Activated CD8-positive, alpha-beta memory T cell treated with anti-CD3 and anti-CD28 coated beads for 36 hours (primary cell): ENCODE results near the gene TIGD4. TPM values are rescaled to one million over a fixed set of nuclear protein-coding genes. Genes with fewer than 3 reads are reported as not detected.

Experiments used
- CTCF ChIA-PET: fragments of 350-600 bp; sonication (Branson Sonifier 250); formaldehyde crosslinking; loops from one replicate; lab custom pipeline; 2021; ENCODE audit warnings: antibody characterized with exemption; lab: Charles Lee
- POLR2A ChIA-PET: fragments of 350-600 bp; sonication (Branson Sonifier 250); formaldehyde crosslinking; loops from one replicate; lab custom pipeline; 2021; ENCODE audit warnings: antibody characterized with exemption; lab: Charles Lee
- total RNA-seq, 2 experiments: library from RNA; stranded (reverse); gene quantifications; one replicate each; pipeline ENCODE4 v1.2.3, GENCODE V29; 2021

The TIGD4 gene
- total RNA-seq, 2 experiments from 2014 or later, result 0.65 to 0.80 TPM

- POLR2A ChIA-PET, result no interaction called here
- CTCF ChIA-PET, result interaction anchor here (0.9 kb wide), 1 partner anchor 318 kb away, joined by 4 read pairs; no protein-coding TSS in a partner anchor
These were observed 45.4 kb downstream of the TIGD4 start for GRCh38 chr4:152734015-152734698.

GRCh38 chr4:152731997-152732396 lies 47.5 kb downstream of the TIGD4 start:
- CTCF ChIA-PET, result no interaction called here
- POLR2A ChIA-PET, result no interaction called here

DNA sequence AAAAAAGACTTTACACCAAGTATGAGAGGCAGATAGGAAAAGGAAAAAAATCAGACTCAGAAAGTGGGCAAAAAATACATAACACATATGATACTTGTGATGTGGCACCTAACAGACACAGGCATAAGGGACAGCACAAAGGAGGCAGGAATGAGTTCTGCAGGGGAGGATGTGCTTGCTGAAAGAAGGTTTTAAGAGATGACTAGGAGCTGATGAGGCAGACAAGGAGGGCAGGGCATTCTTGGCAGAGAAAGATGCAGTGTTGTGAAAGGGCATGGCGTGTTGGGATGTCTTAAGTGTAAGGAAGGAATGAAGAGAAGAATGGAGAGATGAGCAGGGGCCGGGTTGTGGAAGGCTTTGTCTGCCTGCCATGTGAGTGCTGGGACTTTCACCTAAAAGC lies 50.1 kb downstream of the TIGD4 start:
- ChIA-PET POLR2A (no interaction called here), CTCF (no interaction called here)

DNA sequence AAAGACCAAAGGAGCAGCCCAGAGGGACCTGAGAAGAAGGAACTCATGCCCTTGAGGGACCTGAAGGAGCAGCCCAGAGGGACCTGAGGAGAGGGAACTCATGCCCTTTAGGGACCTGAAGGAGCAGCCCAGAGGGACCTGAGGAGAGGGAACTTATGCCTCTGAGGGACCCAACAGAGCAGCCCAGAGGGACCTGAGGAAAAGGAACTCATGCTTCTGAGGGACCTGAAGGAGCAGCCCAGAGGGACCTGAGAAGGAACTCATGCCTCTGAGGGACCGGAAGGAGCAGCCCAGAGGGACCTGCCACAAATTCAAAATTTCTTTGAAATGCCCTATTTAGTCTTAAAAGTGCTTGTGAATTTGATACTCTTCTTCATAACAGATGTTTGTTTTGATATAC lies 51.2 kb downstream of the TIGD4 start:
- ChIA-PET CTCF (interaction anchor here (1.9 kb wide), 1 partner anchor 227 kb away, joined by 4 read pairs; no protein-coding TSS in a partner anchor), POLR2A (no interaction called here)

GRCh38 chr4:152727784-152728183 lies 51.7 kb downstream of the TIGD4 start:
- ChIA-PET CTCF (interaction anchor here (1.9 kb wide), 1 partner anchor 227 kb away, joined by 4 read pairs; no protein-coding TSS in a partner anchor), POLR2A (no interaction called here)

DNA sequence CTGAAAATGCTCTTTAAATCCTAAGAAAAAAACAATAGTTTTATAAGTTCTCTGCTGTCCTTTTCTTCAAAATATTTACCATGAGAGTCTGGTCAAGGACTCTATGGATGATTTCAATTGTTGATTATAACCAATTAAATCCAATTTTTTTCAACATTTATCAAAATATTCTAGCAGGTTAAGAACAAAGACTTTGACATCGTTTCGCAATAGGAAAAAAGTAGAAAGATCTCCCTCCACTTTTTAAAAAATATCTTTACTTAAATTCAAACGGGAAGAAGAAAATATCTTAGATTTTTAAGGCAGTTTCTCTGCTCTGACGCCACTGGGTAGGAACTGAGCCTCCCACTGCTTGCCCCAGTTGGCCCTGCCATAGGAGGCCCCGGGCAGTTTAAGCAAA lies 55.0 kb downstream of the TIGD4 start:
- POLR2A ChIA-PET, result no interaction called here
- CTCF ChIA-PET, result no interaction called here

DNA sequence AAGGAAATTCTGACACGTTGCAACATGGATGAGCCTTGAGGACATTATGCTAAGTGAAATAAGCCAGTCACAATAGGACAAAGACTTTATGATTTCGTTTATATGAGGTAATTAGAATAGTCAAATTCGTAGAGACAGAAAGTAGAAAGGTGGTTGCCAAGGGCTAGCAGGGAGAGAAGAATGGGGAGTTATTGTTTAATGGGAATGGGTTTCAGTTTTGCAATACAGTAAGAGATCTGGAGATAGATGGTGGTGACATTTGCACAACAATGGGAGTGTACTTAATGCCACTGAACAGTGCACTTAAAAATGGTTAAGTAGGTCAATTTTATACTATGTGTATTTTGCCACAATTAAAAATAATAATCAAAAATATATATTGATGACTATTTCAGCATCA lies 56.3 kb downstream of the TIGD4 start:
- CTCF ChIA-PET, result no interaction called here

DNA sequence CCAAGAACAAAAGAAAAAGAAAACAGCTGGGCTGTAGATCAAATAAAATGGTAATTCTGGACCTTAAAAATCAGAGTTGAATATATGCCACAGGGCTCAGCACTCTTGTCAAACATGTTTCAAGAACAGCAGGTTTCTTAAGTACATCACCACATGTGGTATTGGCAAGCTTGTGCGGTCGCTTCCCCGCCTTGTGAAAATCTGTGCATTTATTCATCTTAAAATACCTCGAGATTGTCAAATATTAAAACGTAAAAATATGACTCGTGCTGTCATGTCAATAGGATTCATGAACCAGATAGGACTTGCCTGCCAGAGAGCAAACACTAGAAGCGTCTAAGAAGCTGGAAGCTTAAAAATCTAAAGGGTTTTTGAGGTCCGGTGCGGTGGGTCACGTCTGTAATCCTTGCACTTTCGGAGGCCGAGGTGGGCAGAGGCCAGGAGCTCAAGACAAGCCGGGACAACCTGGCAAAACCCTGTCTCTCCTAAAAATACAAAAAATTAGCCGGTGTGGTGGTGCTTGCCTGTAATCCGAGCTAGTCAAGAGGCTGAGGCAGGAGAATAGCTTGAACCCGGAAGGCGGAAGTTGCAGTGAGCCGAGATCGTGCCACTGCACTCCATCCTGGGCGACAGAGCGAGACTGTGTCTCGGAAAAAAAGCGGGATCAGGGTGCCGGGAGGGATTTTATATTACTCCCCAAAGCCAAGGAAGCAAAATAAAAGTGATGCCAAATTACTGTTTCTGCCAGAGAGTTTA lies 59.6 kb downstream of the TIGD4 start:
- ChIA-PET POLR2A (interaction anchor here (0.6 kb wide), 1 partner anchor 459 kb away, joined by 3 read pairs; no protein-coding TSS in a partner anchor), CTCF (no interaction called here)

More for the DNA sequence above, 56.3 kb downstream of the TIGD4 start:
- POLR2A ChIA-PET, result no interaction called here

Other genes with a start within 250 kb of the TIGD4 start
- 10 to 100 TPM; 36.1 to 38.9 TPM for gene FBXW7, start 243.6 kb downstream of the TIGD4 start, total RNA-seq
- 10 to 100 TPM; 16.4 to 17.7 TPM for gene TMEM154, start 99.7 kb downstream of the TIGD4 start, total RNA-seq
- 10 to 100 TPM; 13.1 to 13.8 TPM for gene ARFIP1, start 224 bp upstream of the TIGD4 start, total RNA-seq
- gene FHDC1, start 156.6 kb upstream of the TIGD4 start, total RNA-seq, result under 1 TPM; 0.04 to 0.06 TPM